Measurements from ENCODE around the gene RAP1GAP. TPM values are rescaled to one million over a fixed set of nuclear protein-coding genes. Genes with fewer than 3 reads are reported as not detected.

RAP1GAP gene
- polyA plus RNA-seq, 4 donors = 15.9 to 81.8 (median 19.4) TPM

GRCh38 chr1:21605012-21605715 is 64.0 kb downstream of the RAP1GAP start:
- Histone ChIP-seq H3K27ac (ENCODE audit: low read depth in 1 of 3, low read length in 2 of 3) (no peak overlapping the region), H3K4me3 (ENCODE audit: low read depth in 1 of 3, low read length in 3 of 3) (no peak overlapping the region), H3K9me3 (ENCODE audit: control insufficient read depth in 2 of 2, insufficient read depth in 1 of 2, low read depth in 1 of 2, low read length in 1 of 2) (no peaks in the 10 kb centered on the region), H3K4me1 (ENCODE audit: control insufficient read depth in 3 of 3, insufficient read depth in 2 of 3, low read depth in 1 of 3, low read length in 2 of 3) (peaks cover 0 to 28% (median 0%) of the 10 kb centered on the region in 3 donors), H3K36me3 (ENCODE audit: control insufficient read depth in 3 of 3, insufficient read depth in 2 of 3, low read depth in 1 of 3, low read length in 3 of 3) (peaks cover 0 to 83% (median 0%) of the 10 kb centered on the region in 3 donors), H3K27me3 (ENCODE audit: control insufficient read depth in 3 of 3, insufficient read depth in 3 of 3, low read length in 3 of 3) (no peaks in the 10 kb centered on the region)
- 89 to 92% (median 91%) methylated on average over 7 of the region's 7 CpGs for WGBS, 3 donors
- FAIRE-seq (no peak), DNase-seq (no peak)

- DNase-seq (no peak), FAIRE-seq (no peak)
- peaks cover 0 to 25% (median 0%) of the 10 kb centered on the region in 3 donors for H3K4me1 ChIP-seq (ENCODE audit: control insufficient read depth in 3 of 3, insufficient read depth in 2 of 3, low read depth in 1 of 3, low read length in 2 of 3)
- WGBS, 3 donors = 83 to 91% (median 85%) methylated on average over 12 of the region's 12 CpGs
- no peak overlapping the region for H3K4me3 ChIP-seq (ENCODE audit: low read depth in 1 of 3, low read length in 3 of 3)
- H3K27me3 ChIP-seq (ENCODE audit: control insufficient read depth in 3 of 3, insufficient read depth in 3 of 3, low read length in 3 of 3) = no peaks in the 10 kb centered on the region
- H3K9me3 ChIP-seq (ENCODE audit: control insufficient read depth in 2 of 2, insufficient read depth in 1 of 2, low read depth in 1 of 2, low read length in 1 of 2) = no peaks in the 10 kb centered on the region
- peaks cover 0 to 83% (median 0%) of the 10 kb centered on the region in 3 donors for H3K36me3 ChIP-seq (ENCODE audit: control insufficient read depth in 3 of 3, insufficient read depth in 2 of 3, low read depth in 1 of 3, low read length in 3 of 3)
- H3K27ac ChIP-seq (ENCODE audit: low read depth in 1 of 3, low read length in 2 of 3) = no peak overlapping the region
Measured at GRCh38 chr1:21604208-21604957, 64.8 kb downstream of the RAP1GAP start.

GRCh38 chr1:21603177-21604138 is 65.7 kb downstream of the RAP1GAP start:
- H3K36me3 ChIP-seq (ENCODE audit: control insufficient read depth in 3 of 3, insufficient read depth in 2 of 3, low read depth in 1 of 3, low read length in 3 of 3) = peaks cover 0 to 83% (median 0%) of the 10 kb centered on the region in 3 donors
- no peaks in the 10 kb centered on the region for H3K27me3 ChIP-seq (ENCODE audit: control insufficient read depth in 3 of 3, insufficient read depth in 3 of 3, low read length in 3 of 3)
- DNase-seq = no peak
- WGBS, 3 donors = 90 to 91% (median 91%) methylated on average over 36 to 39 of the region's 39 CpGs
- H3K4me1 ChIP-seq (ENCODE audit: control insufficient read depth in 3 of 3, insufficient read depth in 2 of 3, low read depth in 1 of 3, low read length in 2 of 3) = peaks cover 0 to 16% (median 0%) of the 10 kb centered on the region in 3 donors
- H3K27ac ChIP-seq (ENCODE audit: low read depth in 1 of 3, low read length in 2 of 3) = no peak overlapping the region
- H3K9me3 ChIP-seq (ENCODE audit: control insufficient read depth in 2 of 2, insufficient read depth in 1 of 2, low read depth in 1 of 2, low read length in 1 of 2) = no peaks in the 10 kb centered on the region
- H3K4me3 ChIP-seq (ENCODE audit: low read depth in 1 of 3, low read length in 3 of 3) = no peak overlapping the region
- FAIRE-seq = no peak

- no peak for DNase-seq
- Histone ChIP-seq H3K4me1 (ENCODE audit: control insufficient read depth in 3 of 3, insufficient read depth in 2 of 3, low read depth in 1 of 3, low read length in 2 of 3) (no peaks in the 10 kb centered on the region), H3K36me3 (ENCODE audit: control insufficient read depth in 3 of 3, insufficient read depth in 2 of 3, low read depth in 1 of 3, low read length in 3 of 3) (peaks cover 0 to 94% (median 0%) of the 10 kb centered on the region in 3 donors), H3K9me3 (ENCODE audit: control insufficient read depth in 2 of 2, insufficient read depth in 1 of 2, low read depth in 1 of 2, low read length in 1 of 2) (no peaks in the 10 kb centered on the region), H3K4me3 (ENCODE audit: low read depth in 1 of 3, low read length in 3 of 3) (no peak overlapping the region), H3K27me3 (ENCODE audit: control insufficient read depth in 3 of 3, insufficient read depth in 3 of 3, low read length in 3 of 3) (no peaks in the 10 kb centered on the region), H3K27ac (ENCODE audit: low read depth in 1 of 3, low read length in 2 of 3) (no peak overlapping the region)
- no peak for FAIRE-seq
- 89 to 92% (median 90%) methylated on average over 30 of the region's 30 CpGs for WGBS, 3 donors
Measured at GRCh38 chr1:21601278-21602048, 67.7 kb downstream of the RAP1GAP start.

- H3K36me3 ChIP-seq (ENCODE audit: control insufficient read depth in 3 of 3, insufficient read depth in 2 of 3, low read depth in 1 of 3, low read length in 3 of 3) = peaks cover 0 to 94% (median 0%) of the 10 kb centered on the region in 3 donors
Measured at GRCh38 chr1:21599402-21599801, 69.8 kb downstream of the RAP1GAP start.

DNA sequence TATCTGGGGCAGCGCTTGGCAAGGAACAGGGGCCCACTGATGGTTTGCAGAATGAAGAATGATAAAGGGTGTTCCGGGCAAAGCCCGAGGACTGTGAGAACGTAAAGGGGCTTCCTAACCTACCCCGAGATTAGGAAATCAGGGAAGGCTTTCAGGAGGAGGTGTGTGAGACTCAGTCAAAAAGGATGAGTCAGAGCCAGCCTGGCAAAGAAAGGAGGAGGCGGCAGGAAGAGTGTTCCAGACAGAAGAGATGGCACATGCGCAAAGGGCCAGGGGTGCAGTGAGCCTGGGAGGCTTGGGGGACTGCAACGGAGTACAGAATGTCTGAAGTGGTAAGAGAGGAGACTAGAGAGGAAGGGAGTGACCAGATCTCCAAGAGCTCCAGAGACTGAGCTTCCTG is 70.3 kb downstream of the RAP1GAP start:
- Histone ChIP-seq H3K27ac (ENCODE audit: low read depth in 1 of 3, low read length in 2 of 3) (no peak overlapping the region), H3K4me1 (ENCODE audit: control insufficient read depth in 3 of 3, insufficient read depth in 2 of 3, low read depth in 1 of 3, low read length in 2 of 3) (no peaks in the 10 kb centered on the region), H3K27me3 (ENCODE audit: control insufficient read depth in 3 of 3, insufficient read depth in 3 of 3, low read length in 3 of 3) (no peaks in the 10 kb centered on the region), H3K9me3 (ENCODE audit: control insufficient read depth in 2 of 2, insufficient read depth in 1 of 2, low read depth in 1 of 2, low read length in 1 of 2) (no peaks in the 10 kb centered on the region), H3K36me3 (ENCODE audit: control insufficient read depth in 3 of 3, insufficient read depth in 2 of 3, low read depth in 1 of 3, low read length in 3 of 3) (peaks cover 0 to 94% (median 0%) of the 10 kb centered on the region in 3 donors), H3K4me3 (ENCODE audit: low read depth in 1 of 3, low read length in 3 of 3) (no peak overlapping the region)
- DNase-seq (no peak), FAIRE-seq (no peak)
- 79 to 82% (median 81%) methylated on average over 8 of the region's 8 CpGs for WGBS, 3 donors

More at GRCh38 chr1:21599402-21599801, 69.8 kb downstream of the RAP1GAP start:
- Histone ChIP-seq H3K4me1 (ENCODE audit: control insufficient read depth in 3 of 3, insufficient read depth in 2 of 3, low read depth in 1 of 3, low read length in 2 of 3) (no peaks in the 10 kb centered on the region), H3K9me3 (ENCODE audit: control insufficient read depth in 2 of 2, insufficient read depth in 1 of 2, low read depth in 1 of 2, low read length in 1 of 2) (no peaks in the 10 kb centered on the region), H3K4me3 (ENCODE audit: low read depth in 1 of 3, low read length in 3 of 3) (no peak overlapping the region), H3K27me3 (ENCODE audit: control insufficient read depth in 3 of 3, insufficient read depth in 3 of 3, low read length in 3 of 3) (no peaks in the 10 kb centered on the region), H3K27ac (ENCODE audit: low read depth in 1 of 3, low read length in 2 of 3) (no peak overlapping the region)
- FAIRE-seq (no peak), DNase-seq (no peak)
- 87 to 91% (median 88%) methylated on average over 14 to 15 of the region's 15 CpGs for WGBS, 3 donors

DNA sequence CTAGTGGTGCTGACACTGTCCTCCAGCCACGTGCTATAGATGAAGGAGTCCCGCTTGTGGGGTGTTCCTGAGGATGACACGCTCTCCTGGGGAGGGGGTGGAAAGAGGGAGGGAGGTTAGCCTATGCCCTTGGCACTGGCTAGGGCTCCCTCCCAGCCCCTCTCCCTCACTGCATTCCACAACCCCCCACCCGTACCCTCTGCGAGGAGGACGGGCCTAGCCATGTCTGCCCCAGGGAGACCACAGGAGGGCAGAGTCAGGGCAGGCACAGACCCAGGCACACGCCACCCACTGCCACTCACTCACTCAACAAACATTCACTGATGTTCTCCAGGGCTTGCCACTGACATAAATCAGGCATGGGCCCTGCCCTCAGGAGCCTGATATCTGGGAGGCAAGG is 70.7 kb downstream of the RAP1GAP start:
- H3K4me1 ChIP-seq (ENCODE audit: control insufficient read depth in 3 of 3, insufficient read depth in 2 of 3, low read depth in 1 of 3, low read length in 2 of 3) = no peaks in the 10 kb centered on the region
- H3K27ac ChIP-seq (ENCODE audit: low read depth in 1 of 3, low read length in 2 of 3) = no peak overlapping the region
- no peak for DNase-seq
- H3K27me3 ChIP-seq (ENCODE audit: control insufficient read depth in 3 of 3, insufficient read depth in 3 of 3, low read length in 3 of 3) = no peaks in the 10 kb centered on the region
- 74 to 85% (median 84%) methylated on average over 6 to 7 of the region's 7 CpGs for WGBS, 3 donors
- peaks cover 0 to 89% (median 0%) of the 10 kb centered on the region in 3 donors for H3K36me3 ChIP-seq (ENCODE audit: control insufficient read depth in 3 of 3, insufficient read depth in 2 of 3, low read depth in 1 of 3, low read length in 3 of 3)
- no peak overlapping the region for H3K4me3 ChIP-seq (ENCODE audit: low read depth in 1 of 3, low read length in 3 of 3)
- H3K9me3 ChIP-seq (ENCODE audit: control insufficient read depth in 2 of 2, insufficient read depth in 1 of 2, low read depth in 1 of 2, low read length in 1 of 2) = no peaks in the 10 kb centered on the region
- FAIRE-seq = no peak

Measured in small intestine (tissue), 7 donors.